ENCODE results near the gene MED13L. TPM values are rescaled to one million over a fixed set of nuclear protein-coding genes. Genes with fewer than 3 reads are reported as not detected.

The MED13L gene
- total RNA-seq, 2 experiments from 2014 or later: 25.7 to 40.1 TPM

DNA sequence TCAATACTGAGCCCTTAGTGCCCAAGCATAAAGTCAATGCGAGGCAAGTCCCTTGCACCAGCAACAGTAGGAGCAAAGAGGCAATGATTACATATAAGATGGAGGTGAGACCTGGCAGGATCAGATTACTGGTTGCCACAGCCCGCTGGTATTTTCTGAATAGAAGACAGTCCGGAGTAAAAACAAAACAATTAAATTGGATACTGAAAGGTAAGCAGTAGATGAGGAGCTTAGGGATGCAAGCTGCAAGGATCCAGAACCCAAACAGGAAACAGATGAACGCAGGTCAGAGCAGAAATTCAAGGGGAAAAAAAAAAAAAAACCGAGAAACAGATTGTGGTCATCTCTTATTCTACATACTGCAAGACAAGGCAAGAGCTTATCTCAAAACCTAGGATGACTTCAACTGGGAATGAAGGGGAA lies 119.6 kb downstream of the MED13L start:
- DNase-seq (ENCODE audit: low spot score): no peak
- Histone ChIP-seq H3K9me3 (ENCODE audit: low read length) (no peaks in the 10 kb centered on the region), H3K4me2 (ENCODE audit: low read length) (no peak overlapping the region), H3K36me3 (ENCODE audit: insufficient read depth, low read length) (no peaks in the 10 kb centered on the region), H3K27ac (ENCODE audit: low read depth, low read length, poor library complexity, severe bottlenecking) (no peak overlapping the region), H3K4me1 (ENCODE audit: insufficient read depth, low read length, poor library complexity, severe bottlenecking) (no peaks in the 10 kb centered on the region), H2AFZ (ENCODE audit: low read length) (no peak overlapping the region), H3K9me2 (ENCODE audit: insufficient read depth, low read length) (no peaks in the 10 kb centered on the region), H3K79me2 (ENCODE audit: insufficient read depth, low read depth, low read length) (no peaks in the 10 kb centered on the region), H4K20me1 (ENCODE audit: insufficient read depth, low read length) (peaks cover 39% of the 10 kb centered on the region), H3K4me3 (ENCODE audit: low read depth, low read length, poor library complexity, severe bottlenecking) (no peak overlapping the region)
- ChIA-PET POLR2A (interaction anchor here (0.6 kb wide), 1 partner anchor 757 kb away, joined by 3 read pairs; no protein-coding TSS in a partner anchor), CTCF (ENCODE audit: unreplicated experiment) (no interaction called here)
- TF ChIP-seq, protein P1, sequence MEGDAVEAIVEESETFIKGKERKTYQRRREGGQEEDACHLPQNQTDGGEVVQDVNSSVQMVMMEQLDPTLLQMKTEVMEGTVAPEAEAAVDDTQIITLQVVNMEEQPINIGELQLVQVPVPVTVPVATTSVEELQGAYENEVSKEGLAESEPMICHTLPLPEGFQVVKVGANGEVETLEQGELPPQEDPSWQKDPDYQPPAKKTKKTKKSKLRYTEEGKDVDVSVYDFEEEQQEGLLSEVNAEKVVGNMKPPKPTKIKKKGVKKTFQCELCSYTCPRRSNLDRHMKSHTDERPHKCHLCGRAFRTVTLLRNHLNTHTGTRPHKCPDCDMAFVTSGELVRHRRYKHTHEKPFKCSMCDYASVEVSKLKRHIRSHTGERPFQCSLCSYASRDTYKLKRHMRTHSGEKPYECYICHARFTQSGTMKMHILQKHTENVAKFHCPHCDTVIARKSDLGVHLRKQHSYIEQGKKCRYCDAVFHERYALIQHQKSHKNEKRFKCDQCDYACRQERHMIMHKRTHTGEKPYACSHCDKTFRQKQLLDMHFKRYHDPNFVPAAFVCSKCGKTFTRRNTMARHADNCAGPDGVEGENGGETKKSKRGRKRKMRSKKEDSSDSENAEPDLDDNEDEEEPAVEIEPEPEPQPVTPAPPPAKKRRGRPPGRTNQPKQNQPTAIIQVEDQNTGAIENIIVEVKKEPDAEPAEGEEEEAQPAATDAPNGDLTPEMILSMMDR (conservative IDR thresholded peaks at IDR 0.05; ENCODE audit: low read length): no peak
- TF ChIP-seq EZH2phosphoT487 (IDR thresholded peaks at IDR 0.05; ENCODE audit: borderline replicate concordance, low read depth, low read length): no peak
- BruUV-seq (replicated peaks): no TSS peak
- intact Hi-C loops (cut with micrococcal nuclease; ENCODE audit: unreplicated experiment): no loop called here

DNA sequence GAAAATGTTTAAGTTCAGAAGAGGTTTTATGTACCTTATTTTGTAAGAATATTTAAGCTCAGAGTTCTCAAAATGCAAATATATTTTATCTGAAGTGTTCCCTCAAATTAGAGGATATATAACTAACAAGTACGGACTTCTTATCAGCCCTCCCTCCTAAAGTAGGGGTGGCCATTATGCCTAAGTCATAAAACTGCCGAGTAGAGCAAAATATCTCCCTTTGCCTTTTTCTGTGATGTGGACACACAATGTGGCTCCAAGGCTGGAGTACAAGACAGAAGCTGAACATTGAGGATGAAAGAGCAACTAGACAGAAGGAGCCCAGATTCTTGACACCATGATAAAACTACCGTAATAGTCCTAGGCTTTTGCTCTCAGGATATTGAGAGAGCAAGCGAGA lies 120.9 kb downstream of the MED13L start:
- Histone ChIP-seq H3K4me3 (ENCODE audit: low read depth, low read length, poor library complexity, severe bottlenecking) (no peak overlapping the region), H3K79me2 (ENCODE audit: insufficient read depth, low read depth, low read length) (no peaks in the 10 kb centered on the region), H3K9me3 (ENCODE audit: low read length) (no peaks in the 10 kb centered on the region), H3K27ac (ENCODE audit: low read depth, low read length, poor library complexity, severe bottlenecking) (no peak overlapping the region), H3K36me3 (ENCODE audit: insufficient read depth, low read length) (no peaks in the 10 kb centered on the region), H4K20me1 (ENCODE audit: insufficient read depth, low read length) (peaks cover 38% of the 10 kb centered on the region), H2AFZ (ENCODE audit: low read length) (no peak overlapping the region), H3K9me2 (ENCODE audit: insufficient read depth, low read length) (no peaks in the 10 kb centered on the region), H3K4me2 (ENCODE audit: low read length) (no peak overlapping the region), H3K4me1 (ENCODE audit: insufficient read depth, low read length, poor library complexity, severe bottlenecking) (no peaks in the 10 kb centered on the region)
- no TSS peak for BruUV-seq (replicated peaks)
- ChIA-PET CTCF (ENCODE audit: unreplicated experiment) (no interaction called here), POLR2A (interaction anchor here (0.6 to 1.1 kb wide), 2 partner anchors 100 to 112 kb away, joined by 4 to 5 read pairs; no protein-coding TSS in a partner anchor)
- TF ChIP-seq EZH2phosphoT487 (IDR thresholded peaks at IDR 0.05; ENCODE audit: borderline replicate concordance, low read depth, low read length): no peak
- TF ChIP-seq, protein P1 (conservative IDR thresholded peaks at IDR 0.05; ENCODE audit: low read length): no peak
- DNase-seq (ENCODE audit: low spot score): no peak
- intact Hi-C loops (cut with micrococcal nuclease; ENCODE audit: unreplicated experiment): no loop called here

DNA sequence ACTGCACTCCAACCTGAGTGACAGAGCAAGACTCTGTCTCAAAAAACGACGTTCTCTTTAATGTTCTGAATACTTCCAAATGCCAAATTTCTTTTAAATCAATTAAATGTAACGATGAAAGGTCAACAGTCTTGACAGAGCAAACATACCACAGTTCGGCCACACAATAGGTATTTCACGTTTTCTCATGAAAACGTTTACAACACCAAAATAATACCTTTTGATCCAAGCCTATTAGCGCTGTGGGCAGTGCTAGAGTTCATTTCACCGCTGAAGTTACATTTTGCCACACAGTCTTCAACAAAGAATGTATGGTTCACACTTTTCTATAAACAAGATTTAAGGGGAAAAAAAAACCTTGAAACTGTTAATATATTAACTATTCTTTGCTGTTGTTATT lies 122.1 kb downstream of the MED13L start:
- Histone ChIP-seq H3K4me1 (ENCODE audit: insufficient read depth, low read length, poor library complexity, severe bottlenecking) (no peaks in the 10 kb centered on the region), H3K9me3 (ENCODE audit: low read length) (no peaks in the 10 kb centered on the region), H2AFZ (ENCODE audit: low read length) (no peak overlapping the region), H3K79me2 (ENCODE audit: insufficient read depth, low read depth, low read length) (no peaks in the 10 kb centered on the region), H3K4me3 (ENCODE audit: low read depth, low read length, poor library complexity, severe bottlenecking) (no peak overlapping the region), H3K27ac (ENCODE audit: low read depth, low read length, poor library complexity, severe bottlenecking) (no peak overlapping the region), H3K36me3 (ENCODE audit: insufficient read depth, low read length) (no peaks in the 10 kb centered on the region), H3K4me2 (ENCODE audit: low read length) (no peak overlapping the region), H4K20me1 (ENCODE audit: insufficient read depth, low read length) (peaks cover 38% of the 10 kb centered on the region), H3K9me2 (ENCODE audit: insufficient read depth, low read length) (no peaks in the 10 kb centered on the region)
- BruUV-seq (replicated peaks): no TSS peak
- DNase-seq (ENCODE audit: low spot score): no peak
- CTCF ChIA-PET (ENCODE audit: unreplicated experiment): no interaction called here
- TF ChIP-seq EZH2phosphoT487 (IDR thresholded peaks at IDR 0.05; ENCODE audit: borderline replicate concordance, low read depth, low read length): no peak
- TF ChIP-seq, protein P1 (conservative IDR thresholded peaks at IDR 0.05; ENCODE audit: low read length): no peak
- POLR2A ChIA-PET: no interaction called here
- intact Hi-C loops (cut with micrococcal nuclease; ENCODE audit: unreplicated experiment): no loop called here

Measured in OCI-LY7 (cell line).